Erythroblast (primary cell): ENCODE results near the gene MYH9.

ENCODE experiments used
- GATA1 ChIP-seq: IDR thresholded peaks from 2 replicates; pipeline ENCODE4 v1.6.1; 2011; ENCODE audit warnings: low read depth, mild to moderate bottlenecking, control low read depth, low read length, moderate library complexity
- POLR2A ChIP-seq: IDR thresholded peaks from 2 replicates; pipeline ENCODE4 v1.6.1; 2011; ENCODE audit warnings: mild to moderate bottlenecking, low read length

- TF ChIP-seq POLR2A (no peak), GATA1 (no peak)
Measured at GRCh38 chr22:36323182-36323854, 64.4 kb downstream of the MYH9 start.
